Measurements from ENCODE around the gene MIEF1. TPM values are rescaled to one million over a fixed set of nuclear protein-coding genes. Genes with fewer than 3 reads are reported as not detected.

MIEF1 gene
- total RNA-seq, 4 donors from 2014 or later, result 19.2 to 23.6 (median 23.4) TPM

DNA sequence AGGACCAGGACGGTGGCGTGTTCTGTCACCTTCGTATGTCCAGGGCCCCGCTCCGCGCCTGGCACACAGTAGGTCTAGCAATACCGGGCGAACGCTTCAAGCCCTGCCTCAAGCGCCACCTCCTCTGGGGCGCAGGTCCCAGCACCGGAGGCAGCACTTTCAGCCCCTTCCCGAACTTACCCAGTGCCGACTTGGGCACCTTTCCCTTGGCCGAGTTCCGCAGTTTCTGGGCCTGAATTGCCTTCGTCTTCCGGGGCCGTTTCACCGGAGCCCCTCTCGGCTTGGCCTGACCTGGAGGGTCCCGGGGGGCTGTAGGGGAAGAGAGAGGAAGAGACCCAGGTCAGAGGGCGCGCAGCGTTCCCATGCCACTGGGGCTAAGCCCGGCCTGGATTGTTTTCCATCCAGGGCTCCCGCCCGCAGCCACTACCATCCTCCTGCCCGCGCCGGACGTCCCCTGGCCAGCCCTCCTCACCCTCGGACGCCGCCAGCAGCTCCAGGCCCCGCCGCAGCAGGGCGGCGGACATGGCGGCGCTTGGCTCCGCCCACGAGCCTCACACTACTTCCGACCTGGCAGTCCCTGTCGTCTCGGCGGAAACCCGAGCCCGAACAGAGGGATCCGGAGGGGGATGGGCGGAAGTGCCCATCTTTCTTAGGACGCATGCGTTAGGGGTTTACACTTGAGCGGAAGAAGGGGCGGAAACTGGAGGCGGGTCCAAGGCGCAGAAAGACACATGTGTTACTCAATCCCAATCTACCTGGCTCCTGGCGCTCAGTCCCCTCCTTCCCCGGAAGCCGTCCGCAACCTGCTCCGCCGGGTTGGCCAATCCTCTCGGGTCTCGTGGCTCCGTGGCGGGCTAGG is 30.4 kb downstream of the MIEF1 start, which contains the start of gene RPS19BP1:
Gene RPS19BP1 (minus strand): TSS at position 534 of the 859 bp plus-strand sequence. CDS start 10 bp downstream, at position 524.
- H3K4me1 ChIP-seq, result peaks cover 64% of the 10 kb centered on the region
- peak within 1 kb of the TSS; percentile 94 for H3K27ac ChIP-seq
- no peaks in the 10 kb centered on the region for H3K9me3 ChIP-seq
- peak within 1 kb of the TSS; percentile 91 for H3K4me3 ChIP-seq
- under 1% methylated on average over 37 of the region's 67 CpGs for WGBS
- H3K36me3 ChIP-seq, result peaks cover 10% of the 10 kb centered on the region
- no peaks in the 10 kb centered on the region for H3K27me3 ChIP-seq
- TF ChIP-seq EP300 (IDR thresholded peaks at IDR 0.05) (no peak), POLR2AphosphoS5 (IDR thresholded peaks at IDR 0.05) (peak; percentile 5 to 95 (median 69)), POLR2A (IDR thresholded peaks at IDR 0.05) (peak in 1 of 2 donors; percentile 90)
- TF ChIP-seq, protein P1, sequence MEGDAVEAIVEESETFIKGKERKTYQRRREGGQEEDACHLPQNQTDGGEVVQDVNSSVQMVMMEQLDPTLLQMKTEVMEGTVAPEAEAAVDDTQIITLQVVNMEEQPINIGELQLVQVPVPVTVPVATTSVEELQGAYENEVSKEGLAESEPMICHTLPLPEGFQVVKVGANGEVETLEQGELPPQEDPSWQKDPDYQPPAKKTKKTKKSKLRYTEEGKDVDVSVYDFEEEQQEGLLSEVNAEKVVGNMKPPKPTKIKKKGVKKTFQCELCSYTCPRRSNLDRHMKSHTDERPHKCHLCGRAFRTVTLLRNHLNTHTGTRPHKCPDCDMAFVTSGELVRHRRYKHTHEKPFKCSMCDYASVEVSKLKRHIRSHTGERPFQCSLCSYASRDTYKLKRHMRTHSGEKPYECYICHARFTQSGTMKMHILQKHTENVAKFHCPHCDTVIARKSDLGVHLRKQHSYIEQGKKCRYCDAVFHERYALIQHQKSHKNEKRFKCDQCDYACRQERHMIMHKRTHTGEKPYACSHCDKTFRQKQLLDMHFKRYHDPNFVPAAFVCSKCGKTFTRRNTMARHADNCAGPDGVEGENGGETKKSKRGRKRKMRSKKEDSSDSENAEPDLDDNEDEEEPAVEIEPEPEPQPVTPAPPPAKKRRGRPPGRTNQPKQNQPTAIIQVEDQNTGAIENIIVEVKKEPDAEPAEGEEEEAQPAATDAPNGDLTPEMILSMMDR (IDR thresholded peaks at IDR 0.05), result no peak
- peak; percentile 99 to 100 for DNase-seq (ENCODE audit: low spot score in 2 of 2)

DNA sequence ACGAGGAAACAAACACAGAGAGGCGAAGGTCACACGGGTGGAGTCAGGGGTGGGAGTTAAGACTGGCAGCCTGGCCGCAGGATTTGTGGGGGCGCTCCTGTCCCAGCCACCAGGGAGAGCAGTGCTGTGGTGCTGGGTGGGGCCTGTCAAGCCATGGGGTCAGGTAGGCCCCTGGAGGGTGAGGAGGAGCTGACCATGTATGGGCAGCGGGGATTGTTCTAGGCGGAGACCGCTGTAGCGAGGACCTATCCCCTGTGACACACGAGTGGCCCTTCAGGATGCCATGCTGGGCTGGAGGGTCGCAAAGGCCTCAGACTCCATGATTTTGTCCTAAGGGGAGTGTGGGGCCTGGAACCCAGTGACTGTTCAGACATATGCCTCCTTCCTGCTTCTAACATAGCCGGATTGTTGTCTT is 32.0 kb downstream of the MIEF1 start:
- WGBS, result 82% methylated on average over 11 of the region's 12 CpGs
- peaks cover 5% of the 10 kb centered on the region for H3K36me3 ChIP-seq
- H3K27ac ChIP-seq, result no peak overlapping the region
- no peaks in the 10 kb centered on the region for H3K9me3 ChIP-seq
- TF ChIP-seq, protein P1 (IDR thresholded peaks at IDR 0.05), result no peak
- TF ChIP-seq POLR2A (IDR thresholded peaks at IDR 0.05) (no peak), POLR2AphosphoS5 (IDR thresholded peaks at IDR 0.05) (no peak), EP300 (IDR thresholded peaks at IDR 0.05) (no peak)
- peaks cover 47% of the 10 kb centered on the region for H3K4me1 ChIP-seq
- no peak overlapping the region for H3K4me3 ChIP-seq
- no peaks in the 10 kb centered on the region for H3K27me3 ChIP-seq
- no peak for DNase-seq (ENCODE audit: low spot score in 2 of 2)

DNA sequence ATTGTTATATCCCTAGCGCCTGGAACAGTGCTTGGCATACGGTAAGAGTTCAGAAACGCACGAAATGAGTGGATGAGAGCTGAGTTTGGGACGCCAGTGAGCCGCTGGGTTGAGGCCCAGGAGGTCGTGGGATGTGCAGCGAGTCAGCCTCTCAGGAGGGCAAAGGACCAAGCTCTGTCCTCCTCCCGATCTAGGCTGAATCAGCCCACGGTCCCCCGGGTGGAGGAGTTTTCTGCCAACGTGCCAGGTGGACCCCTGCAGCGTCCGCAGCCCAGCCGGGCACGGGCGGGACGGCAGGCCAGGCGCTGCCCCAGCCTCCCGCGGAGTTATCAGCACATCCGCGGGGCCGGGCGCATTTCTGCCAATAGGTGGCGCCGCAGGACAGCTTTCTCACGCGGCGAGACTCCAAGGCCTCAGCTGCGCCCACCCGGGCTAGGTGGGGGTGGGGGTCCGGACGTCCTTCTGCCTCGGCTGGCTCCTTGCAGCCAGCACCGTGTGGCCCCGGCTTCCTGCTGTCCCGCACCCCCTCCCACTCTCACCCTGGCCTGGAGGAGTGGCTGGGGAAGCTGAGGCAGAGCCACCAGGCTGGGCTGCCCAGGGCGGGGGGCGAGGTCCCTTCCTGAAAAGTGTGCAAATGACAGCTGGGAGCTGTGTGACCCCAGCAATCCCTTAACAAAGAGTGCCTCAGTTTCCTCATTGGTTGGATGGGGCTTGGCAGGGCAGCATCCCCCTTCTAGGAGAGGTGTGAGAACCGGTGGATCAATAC is 32.7 kb downstream of the MIEF1 start:
- Histone ChIP-seq H3K27ac (no peak overlapping the region), H3K9me3 (no peaks in the 10 kb centered on the region), H3K4me3 (peak overlapping the region; percentile 12), H3K36me3 (peaks cover 1% of the 10 kb centered on the region), H3K4me1 (peaks cover 41% of the 10 kb centered on the region), H3K27me3 (no peaks in the 10 kb centered on the region)
- 6% methylated on average over 4 of the region's 41 CpGs for WGBS
- TF ChIP-seq, protein P1 (IDR thresholded peaks at IDR 0.05), result peak; percentile 85 to 95
- TF ChIP-seq POLR2AphosphoS5 (IDR thresholded peaks at IDR 0.05) (no peak), EP300 (IDR thresholded peaks at IDR 0.05) (no peak), POLR2A (IDR thresholded peaks at IDR 0.05) (no peak)
- peak; percentile 91 to 93 for DNase-seq (ENCODE audit: low spot score in 2 of 2)

DNA sequence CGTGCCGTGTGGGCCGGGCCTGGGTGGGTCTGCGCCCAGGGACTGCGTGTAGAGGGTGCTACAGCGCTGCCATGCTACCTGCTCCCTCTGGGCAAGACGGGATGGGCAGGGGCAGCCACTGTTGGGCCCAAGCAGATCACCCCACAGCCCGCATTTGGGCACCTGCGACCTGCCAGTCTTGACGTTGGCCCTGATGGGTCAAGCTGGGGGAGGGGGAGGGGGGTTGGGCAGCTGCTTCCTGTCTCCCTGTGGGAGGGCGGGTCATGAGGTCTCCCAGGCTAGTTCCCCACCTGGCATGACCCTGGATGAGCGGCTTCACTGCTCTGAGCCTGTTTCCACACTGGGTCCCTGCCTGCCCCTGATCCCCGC is 33.3 kb downstream of the MIEF1 start:
- DNase-seq (ENCODE audit: low spot score in 2 of 2), result no peak
- no peak for TF ChIP-seq POLR2AphosphoS5 (IDR thresholded peaks at IDR 0.05)
- no peak for TF ChIP-seq POLR2A (IDR thresholded peaks at IDR 0.05)
- TF ChIP-seq, protein P1 (IDR thresholded peaks at IDR 0.05), result no peak
- no peak for TF ChIP-seq EP300 (IDR thresholded peaks at IDR 0.05)

More for the DNA sequence above, 33.3 kb downstream of the MIEF1 start:
- H3K4me3 ChIP-seq, result no peak overlapping the region
- no peak overlapping the region for H3K27ac ChIP-seq
- no peaks in the 10 kb centered on the region for H3K36me3 ChIP-seq
- H3K27me3 ChIP-seq, result no peaks in the 10 kb centered on the region
- no peaks in the 10 kb centered on the region for H3K9me3 ChIP-seq
- WGBS, result 63% methylated on average over 4 of the region's 13 CpGs
- peaks cover 35% of the 10 kb centered on the region for H3K4me1 ChIP-seq

Data from suprapubic skin (tissue), 4 donors.